ENCODE data around the gene ARHGEF3. TPM values are rescaled to one million over a fixed set of nuclear protein-coding genes. Genes with fewer than 3 reads are reported as not detected.

ARHGEF3 gene
- total RNA-seq, 1 donor from 2014 or later, result 27.0 TPM

DNA sequence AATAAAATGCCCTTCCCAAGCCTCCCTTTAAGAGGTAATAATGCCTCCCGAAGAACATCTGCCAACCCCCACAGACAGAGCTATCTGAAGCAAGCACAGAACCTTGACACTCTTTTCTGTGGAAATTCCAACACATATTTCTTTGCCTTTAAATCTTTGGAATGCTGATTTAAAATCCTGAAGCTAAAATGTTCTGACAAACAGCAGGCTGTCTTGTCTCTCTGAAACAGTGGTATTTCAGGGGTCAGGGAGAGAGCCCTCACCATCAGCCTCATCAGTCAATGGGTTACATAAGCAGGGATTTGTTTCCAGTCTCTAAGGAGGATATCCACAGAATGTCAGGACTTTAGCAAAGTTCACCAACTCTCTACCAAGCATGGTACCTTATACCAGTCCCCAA, 27.8 kb upstream of the ARHGEF3 start:
- H3K9me3 Mint-ChIP-seq, result no peaks in the 10 kb centered on the region
- H3K4me3 Mint-ChIP-seq, result no peak overlapping the region
- intact Hi-C loops (cut with micrococcal nuclease), result no loop called here
- ChIA-PET POLR2A (no interaction called here), CTCF (no interaction called here)
- no peaks in the 10 kb centered on the region for H3K27me3 Mint-ChIP-seq
- ATAC-seq (ENCODE audit: low read depth) (no peak), DNase-seq (no peak)
- TF ChIP-seq, protein P1, sequence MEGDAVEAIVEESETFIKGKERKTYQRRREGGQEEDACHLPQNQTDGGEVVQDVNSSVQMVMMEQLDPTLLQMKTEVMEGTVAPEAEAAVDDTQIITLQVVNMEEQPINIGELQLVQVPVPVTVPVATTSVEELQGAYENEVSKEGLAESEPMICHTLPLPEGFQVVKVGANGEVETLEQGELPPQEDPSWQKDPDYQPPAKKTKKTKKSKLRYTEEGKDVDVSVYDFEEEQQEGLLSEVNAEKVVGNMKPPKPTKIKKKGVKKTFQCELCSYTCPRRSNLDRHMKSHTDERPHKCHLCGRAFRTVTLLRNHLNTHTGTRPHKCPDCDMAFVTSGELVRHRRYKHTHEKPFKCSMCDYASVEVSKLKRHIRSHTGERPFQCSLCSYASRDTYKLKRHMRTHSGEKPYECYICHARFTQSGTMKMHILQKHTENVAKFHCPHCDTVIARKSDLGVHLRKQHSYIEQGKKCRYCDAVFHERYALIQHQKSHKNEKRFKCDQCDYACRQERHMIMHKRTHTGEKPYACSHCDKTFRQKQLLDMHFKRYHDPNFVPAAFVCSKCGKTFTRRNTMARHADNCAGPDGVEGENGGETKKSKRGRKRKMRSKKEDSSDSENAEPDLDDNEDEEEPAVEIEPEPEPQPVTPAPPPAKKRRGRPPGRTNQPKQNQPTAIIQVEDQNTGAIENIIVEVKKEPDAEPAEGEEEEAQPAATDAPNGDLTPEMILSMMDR (IDR thresholded peaks at IDR 0.05), result no peak
- no peaks in the 10 kb centered on the region for H3K36me3 Mint-ChIP-seq (ENCODE audit: low read depth)
- H3K4me1 Mint-ChIP-seq, result no peaks in the 10 kb centered on the region
- no peak overlapping the region for H3K27ac Mint-ChIP-seq

- DNase-seq (no peak), ATAC-seq (ENCODE audit: low read depth) (no peak)
- Mint-ChIP-seq H3K9me3 (no peaks in the 10 kb centered on the region), H3K4me1 (no peaks in the 10 kb centered on the region), H3K27ac (no peak overlapping the region), H3K27me3 (no peaks in the 10 kb centered on the region), H3K36me3 (ENCODE audit: low read depth) (no peaks in the 10 kb centered on the region), H3K4me3 (no peak overlapping the region)
- ChIA-PET CTCF (no interaction called here), POLR2A (no interaction called here)
- intact Hi-C loops (cut with micrococcal nuclease), result no loop called here
- TF ChIP-seq, protein P1 (IDR thresholded peaks at IDR 0.05), result no peak
Observed at GRCh38 chr3:56826831-56827722, 25.3 kb upstream of the ARHGEF3 start.

GRCh38 chr3:56825567-56826438, 24.1 kb upstream of the ARHGEF3 start:
- Mint-ChIP-seq H3K27me3 (no peaks in the 10 kb centered on the region), H3K9me3 (no peaks in the 10 kb centered on the region), H3K4me1 (no peaks in the 10 kb centered on the region), H3K4me3 (no peak overlapping the region), H3K27ac (no peak overlapping the region), H3K36me3 (ENCODE audit: low read depth) (no peaks in the 10 kb centered on the region)
- CTCF ChIA-PET, result no interaction called here
- POLR2A ChIA-PET, result no interaction called here
- DNase-seq, result no peak
- TF ChIP-seq, protein P1 (IDR thresholded peaks at IDR 0.05), result no peak
- no peak for ATAC-seq (ENCODE audit: low read depth)
- intact Hi-C loops (cut with micrococcal nuclease), result no loop called here

DNA sequence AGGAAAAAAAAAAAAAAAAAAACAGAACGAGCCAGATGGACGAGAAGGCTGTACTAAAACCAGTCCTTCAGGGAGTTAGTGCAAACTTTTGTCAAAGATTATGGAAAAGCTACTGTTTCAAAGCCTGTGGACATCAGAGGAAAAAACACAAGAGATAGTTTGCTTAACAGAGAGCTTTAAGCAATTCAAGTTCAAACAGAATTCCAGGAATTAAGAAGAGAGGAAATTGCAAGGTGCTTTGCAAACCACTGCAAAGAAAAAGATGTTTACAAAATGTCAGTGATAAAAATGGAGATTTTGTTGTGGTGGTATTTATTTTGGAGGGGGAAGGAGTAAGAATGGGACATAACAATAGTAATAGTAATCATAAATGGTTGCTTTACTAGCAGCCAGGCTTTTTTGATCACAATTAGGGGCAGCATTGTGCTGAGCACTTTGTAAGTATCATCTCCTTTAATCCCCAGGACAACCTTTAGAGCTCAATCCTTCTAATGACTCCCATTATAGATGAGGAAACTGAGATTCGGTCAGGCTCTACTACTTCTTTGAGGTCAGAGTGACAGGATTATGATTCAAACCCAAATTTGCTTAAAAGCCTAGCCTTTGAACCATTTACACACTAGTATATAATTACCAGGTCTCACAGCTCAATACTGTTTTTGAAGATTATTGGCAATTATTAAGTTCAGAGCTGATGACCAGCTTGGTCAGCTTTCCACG, 22.4 kb upstream of the ARHGEF3 start:
- ChIA-PET POLR2A (interaction anchor here (0.6 kb wide), 1 partner anchor 1377 kb away, joined by 3 read pairs; no protein-coding TSS in a partner anchor), CTCF (interaction anchor here (1.2 to 1.5 kb wide), 2 partner anchors 159 to 164 kb away, joined by 3 to 4 read pairs; no protein-coding TSS in a partner anchor)
- H3K4me1 Mint-ChIP-seq, result no peaks in the 10 kb centered on the region
- no peak overlapping the region for H3K4me3 Mint-ChIP-seq
- peaks cover 4% of the 10 kb centered on the region for H3K27me3 Mint-ChIP-seq
- ATAC-seq (ENCODE audit: low read depth) (no peak), DNase-seq (no peak)
- no peaks in the 10 kb centered on the region for H3K36me3 Mint-ChIP-seq (ENCODE audit: low read depth)
- H3K9me3 Mint-ChIP-seq, result no peaks in the 10 kb centered on the region
- intact Hi-C loops (cut with micrococcal nuclease), result no loop called here
- H3K27ac Mint-ChIP-seq, result no peak overlapping the region
- TF ChIP-seq, protein P1 (IDR thresholded peaks at IDR 0.05), result no peak

All from activated B cell treated with CpG ODN at 0.5 μM for 24 hours (primary cell).